Tibial nerve (tissue), 4 donors: ENCODE results near the gene SF1.

Experiments used
- CTCF ChIP-seq, 5 experiments: fragments of 200-600 bp in 3 of 5; fragments of 450-650 bp in 2 of 5; sonication (generic) in 3 of 5; IDR thresholded peaks; one replicate each; pipeline ENCODE4 v1.5.1; 2016 to 2019; ENCODE audit warnings: antibody characterized with exemption in 5 of 5, mild to moderate bottlenecking in 3 of 5, moderate library complexity in 2 of 5
- EP300 ChIP-seq, 2 donors: sonication (generic); formaldehyde crosslinking; IDR thresholded peaks; one replicate each; pipeline ENCODE4 v1.6.1; 2017; ENCODE audit warnings: antibody characterized with exemption in 2 of 2, mild to moderate bottlenecking in 1 of 2
- POLR2A ChIP-seq, 2 donors: fragments of 450-650 bp; IDR thresholded peaks; one replicate each; pipeline ENCODE4 v1.6.1; 2017; ENCODE audit warnings: antibody characterized with exemption in 2 of 2, mild to moderate bottlenecking in 2 of 2, moderate library complexity in 2 of 2

- TF ChIP-seq CTCF (IDR thresholded peaks at IDR 0.05) (no peak), POLR2A (IDR thresholded peaks at IDR 0.05) (no peak), EP300 (IDR thresholded peaks at IDR 0.05) (no peak)
Measured at GRCh38 chr11:64826062-64826461, 47.7 kb upstream of the SF1 start.
